Endothelial cell of umbilical vein (primary cell): ENCODE measurements around the gene POLE2. TPM values are rescaled to one million over a fixed set of nuclear protein-coding genes. Genes with fewer than 3 reads are reported as not detected.

Experiments
- BruUV-seq: library from RNA; stranded (reverse); fragments of 400-500 nt; replicated peaks from 2 replicates; lab custom pipeline; 2021; lab: Mats Ljungman, UMichigan
- CTCF ChIA-PET: fragments of 300-600, 350-600 bp; sonication (Branson Sonifier 250); formaldehyde crosslinking; loops from one replicate; lab custom pipeline; 2021; ENCODE audit warnings: antibody characterized with exemption, inconsistent platforms; lab: Charles Lee
- POLR2A ChIA-PET: fragments of 300-600, 350-600 bp; sonication (Branson Sonifier 250); formaldehyde crosslinking; loops from one replicate; lab custom pipeline; 2021; ENCODE audit warnings: antibody characterized with exemption, inconsistent platforms; lab: Charles Lee
- DNase-seq: peaks from one replicate; pipeline ENCODE4 v3.0.0-alpha.2; 2011; ENCODE audit warnings: low read depth, low spot score
- FAIRE-seq: peaks from 2 replicates; lab custom pipeline; 2011; peaks lifted over from hg19 to GRCh38; lab: Jason Lieb, UNC
- H2AFZ ChIP-seq: 2 replicates; pipeline ENCODE4 v1.6.0; 2012; ENCODE audit warnings: low read depth, low read length, control low read depth, inconsistent platforms
- H3K27ac ChIP-seq: 2 replicates; pipeline ENCODE4 v1.5.1; 2011; ENCODE audit warnings: low read depth, mild to moderate bottlenecking, control low read depth, low read length, moderate library complexity; ENCODE audit not compliant: insufficient read depth
- H3K27me3 ChIP-seq, 2 experiments: 2 replicates each; pipeline versions ENCODE4 v1.6.0 to v1.6.1; 2011; ENCODE audit warnings: low read length in 2 of 2, mixed read lengths in 1 of 2; ENCODE audit not compliant: control insufficient read depth in 2 of 2, insufficient read depth in 2 of 2
- H3K36me3 ChIP-seq, 2 experiments: 2 replicates in 1 of 2; 3 replicates in 1 of 2; pipeline ENCODE4 v1.5.1; 2011; ENCODE audit warnings: low read length in 2 of 2, mild to moderate bottlenecking in 1 of 2, moderate library complexity in 1 of 2; ENCODE audit not compliant: control insufficient read depth in 2 of 2, insufficient read depth in 2 of 2; ENCODE audit errors: extremely low read depth in 1 of 2
- H3K4me1 ChIP-seq: 3 replicates; pipeline ENCODE4 v1.5.1; 2011; ENCODE audit warnings: mild to moderate bottlenecking, low read length; ENCODE audit not compliant: control insufficient read depth, insufficient read depth; ENCODE audit errors: extremely low read depth
- H3K4me2 ChIP-seq: 2 replicates; pipeline ENCODE4 v1.6.1; 2011; ENCODE audit warnings: low read length, control low read depth, mixed read lengths; ENCODE audit not compliant: insufficient read depth
- H3K4me3 ChIP-seq, 3 experiments: fragments of 200-600 bp in 1 of 3; sonication (generic), shearing (Covaris generic) in 1 of 3; replicated peaks in 1 of 3; 2 replicates each; pipeline ENCODE4 v1.5.1; 2011 to 2016; ENCODE audit warnings: control low read depth in 3 of 3, low read length in 3 of 3, mild to moderate bottlenecking in 2 of 3, inconsistent platforms in 1 of 3, low read depth in 1 of 3, moderate library complexity in 1 of 3; ENCODE audit not compliant: insufficient read depth in 1 of 3
- H3K79me2 ChIP-seq: 2 replicates; pipeline ENCODE4 v1.6.0; 2012; ENCODE audit warnings: low read length, inconsistent platforms; ENCODE audit not compliant: control insufficient read depth, insufficient read depth
- H3K9ac ChIP-seq: replicated peaks from 2 replicates; pipeline ENCODE3; 2011; ENCODE audit warnings: low read length, control low read depth; ENCODE audit not compliant: insufficient read depth; ENCODE audit errors: extremely low read depth
- H3K9me1 ChIP-seq: replicated peaks from 3 replicates; pipeline ENCODE4 v1.6.0; 2011; ENCODE audit warnings: mild to moderate bottlenecking, low read length; ENCODE audit not compliant: control insufficient read depth, insufficient read depth; ENCODE audit errors: extremely low read depth
- H3K9me3 ChIP-seq: replicated peaks from 2 replicates; pipeline ENCODE4 v1.5.1; 2012; ENCODE audit warnings: low read length, inconsistent platforms; ENCODE audit not compliant: control insufficient read depth, insufficient read depth
- H4K20me1 ChIP-seq: replicated peaks from 2 replicates; pipeline ENCODE3; 2011; ENCODE audit warnings: mild to moderate bottlenecking, low read length; ENCODE audit not compliant: control insufficient read depth, insufficient read depth; ENCODE audit errors: extremely low read depth
- EZH2 ChIP-seq: IDR thresholded peaks from 2 replicates; pipeline ENCODE4 v1.6.1; 2012; ENCODE audit warnings: borderline replicate concordance, low read depth, mild to moderate bottlenecking, moderate library complexity, low read length, inconsistent platforms; ENCODE audit not compliant: severe bottlenecking
- FOS ChIP-seq: IDR thresholded peaks from 2 replicates; pipeline ENCODE4 v1.6.1; 2011; ENCODE audit warnings: mild to moderate bottlenecking, low read length, moderate library complexity, borderline replicate concordance; ENCODE audit not compliant: insufficient read depth
- GATA2 ChIP-seq: IDR thresholded peaks from 2 replicates; pipeline ENCODE4 v1.7.0; 2011; ENCODE audit warnings: low read depth, mild to moderate bottlenecking, moderate library complexity, mixed read lengths, low read length; ENCODE audit not compliant: insufficient read length, insufficient read depth
- JUN ChIP-seq: IDR thresholded peaks from 2 replicates; pipeline ENCODE4 v1.6.1; 2011; ENCODE audit warnings: borderline replicate concordance, low read depth; ENCODE audit not compliant: insufficient read length, insufficient read depth
- MYC ChIP-seq: IDR thresholded peaks from one replicate; pipeline ENCODE4 v1.6.1; 2011; ENCODE audit warnings: mild to moderate bottlenecking, low read depth, low read length
- POLR2A ChIP-seq: IDR thresholded peaks from 2 replicates; pipeline ENCODE4 v1.6.1; 2012; ENCODE audit warnings: low read depth, mild to moderate bottlenecking, control low read depth, low read length
- POLR2AphosphoS5 ChIP-seq: IDR thresholded peaks from 2 replicates; pipeline ENCODE4 v1.6.1; 2012; ENCODE audit warnings: low read depth, mild to moderate bottlenecking, control low read depth, low read length, moderate library complexity; ENCODE audit not compliant: insufficient read depth
- dilution Hi-C: fragments of 300-500 bp; cut with MboI; formaldehyde crosslinking; loops from one replicate; pipeline ENCODE4 v1.15.0; 2019; ENCODE audit warnings: low sequenced_read_pairs; ENCODE audit not compliant: extremely low pct_ligation_motif_present
- intact Hi-C: fragments of 100-400 bp; cut with micrococcal nuclease; formaldehyde crosslinking; loops from one replicate; pipeline ENCODE4 v1.10.0; 2022
- polyA plus RNA-seq, 4 experiments: library from polyadenylated mRNA; depleted of rRNA in 3 of 4; stranded (reverse) in 3 of 4; unstranded in 1 of 4; fragments of >200 nt; gene quantifications; 2 replicates each; pipeline versions ENCODE4 v1.2.1 to v1.2.3, GENCODE V29; 2011 to 2012; ENCODE audit warnings: missing spikeins in 1 of 4
- total RNA-seq: library from RNA; stranded (reverse); gene quantifications from 2 replicates; pipeline ENCODE4 v1.2.3, GENCODE V29; 2021
- TF ChIP-seq, protein P1 (sequence below), 2 donors: IDR thresholded peaks; 1 replicate in 1 of 2; 2 replicates in 1 of 2; pipeline ENCODE4 v1.5.1; 2011; ENCODE audit warnings: low read length in 2 of 2, mild to moderate bottlenecking in 2 of 2, moderate library complexity in 2 of 2, control low read depth in 1 of 2, inconsistent platforms in 1 of 2, low read depth in 1 of 2; ENCODE audit not compliant: insufficient read depth in 1 of 2; ENCODE audit errors: extremely low read depth in 1 of 2
- TF ChIP-seq, protein P2 (sequence below): IDR thresholded peaks from 2 replicates; pipeline ENCODE4 v1.6.1; 2011; ENCODE audit not compliant: insufficient read depth, insufficient read length

The POLE2 gene
- total and polyA plus RNA-seq, 2 donors (not counting 3 experiments of a cell fraction or from before 2014, with no cell fraction given) = 12.5 to 16.4 TPM

DNA sequence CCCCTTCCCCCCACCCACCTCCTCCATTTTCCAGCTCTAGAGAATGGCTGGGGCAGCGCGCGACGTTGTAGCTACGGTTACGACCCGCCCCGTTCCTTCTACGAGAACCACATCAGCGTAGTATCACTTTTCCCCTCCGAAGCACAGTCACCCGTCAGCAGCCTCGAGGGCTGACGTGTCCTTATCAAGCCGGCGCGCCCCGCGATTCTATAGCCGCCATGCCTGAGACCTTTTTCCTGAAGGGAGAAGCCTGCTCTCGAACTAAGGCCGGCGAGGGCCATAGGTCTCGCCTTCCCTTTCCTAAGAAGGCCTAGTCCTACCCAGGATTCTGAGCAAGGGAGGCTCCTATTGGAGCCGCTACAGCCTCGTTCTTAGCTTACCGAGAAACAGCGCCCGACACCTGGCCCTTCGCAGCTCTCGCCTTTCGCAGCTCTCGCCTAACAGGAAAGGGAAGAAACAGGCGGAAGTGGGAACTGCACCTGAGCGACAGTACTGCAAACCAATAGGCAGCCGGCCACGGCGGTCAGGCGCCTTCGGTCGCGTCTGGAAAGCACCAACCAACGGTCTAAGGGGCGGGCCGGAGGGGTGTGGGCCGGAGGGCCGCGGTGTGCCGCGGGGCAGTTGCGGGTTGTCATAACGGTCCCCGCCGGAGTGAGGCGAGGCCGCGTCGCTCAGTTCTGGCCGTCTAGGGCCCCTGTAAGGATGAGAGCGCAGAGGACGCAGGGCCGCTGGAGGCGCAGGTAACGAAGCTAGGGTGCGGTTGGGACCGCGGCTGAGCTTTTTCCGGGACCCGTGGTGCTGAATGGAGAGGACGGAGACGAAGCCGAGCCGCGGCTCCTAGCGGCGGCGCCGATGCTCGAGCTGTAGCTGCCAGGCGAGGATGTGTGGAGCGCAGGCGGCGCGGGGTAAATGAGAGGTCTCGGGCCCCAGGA, 67.6 kb downstream of the POLE2 start, which contains the start of the genes MGAT2 and RPL36AL:
MGAT2 (plus strand) TSS at position 618 of the 932 bp plus-strand sequence. CDS start 470 bp downstream, outside the sequence.
RPL36AL (minus strand) TSS at position 445 of the 932 bp plus-strand sequence. CDS start 1,522 bp downstream, outside the sequence.
- Histone ChIP-seq H3K27me3 (no peaks in the 10 kb centered on the region), H3K9ac (peak within 1 kb of the TSS; percentile 90), H3K4me3 (peak within 1 kb of the TSS; percentile 59 to 95 (median 83)), H2AFZ (peak within 1 kb of the TSS; percentile 81), H3K36me3 (peaks cover 0 to 3% of the 10 kb centered on the region in 2 experiments), H4K20me1 (no peaks in the 10 kb centered on the region), H3K4me1 (peaks cover 40% of the 10 kb centered on the region), H3K9me1 (no peaks in the 10 kb centered on the region), H3K79me2 (peaks cover 75% of the 10 kb centered on the region), H3K4me2 (peak within 1 kb of the TSS; percentile 88), H3K27ac (peak within 1 kb of the TSS; percentile 85), H3K9me3 (no peaks in the 10 kb centered on the region)
- dilution Hi-C loops = no loop called here
- CTCF ChIA-PET = interaction anchor here (0.6 to 6.4 kb wide), 13 partner anchors 10 to 1650 kb away, joined by 3 to 80 read pairs (median 4); partner anchors contain the start of genes DNAAF2, KLHDC2, LRR1 and NEMF
- POLR2A ChIA-PET = interaction anchor here (0.7 to 2.5 kb wide), 9 partner anchors 9 to 149 kb away, joined by 3 to 15 read pairs (median 5); partner anchors contain the start of genes LRR1 and RPS29
- TF ChIP-seq JUN (no peak), GATA2 (peak; percentile 9), MYC (no peak), EZH2 (no peak), POLR2AphosphoS5 (peak; percentile 94), FOS (no peak), POLR2A (peak; percentile 94)
- TF ChIP-seq, protein P1, sequence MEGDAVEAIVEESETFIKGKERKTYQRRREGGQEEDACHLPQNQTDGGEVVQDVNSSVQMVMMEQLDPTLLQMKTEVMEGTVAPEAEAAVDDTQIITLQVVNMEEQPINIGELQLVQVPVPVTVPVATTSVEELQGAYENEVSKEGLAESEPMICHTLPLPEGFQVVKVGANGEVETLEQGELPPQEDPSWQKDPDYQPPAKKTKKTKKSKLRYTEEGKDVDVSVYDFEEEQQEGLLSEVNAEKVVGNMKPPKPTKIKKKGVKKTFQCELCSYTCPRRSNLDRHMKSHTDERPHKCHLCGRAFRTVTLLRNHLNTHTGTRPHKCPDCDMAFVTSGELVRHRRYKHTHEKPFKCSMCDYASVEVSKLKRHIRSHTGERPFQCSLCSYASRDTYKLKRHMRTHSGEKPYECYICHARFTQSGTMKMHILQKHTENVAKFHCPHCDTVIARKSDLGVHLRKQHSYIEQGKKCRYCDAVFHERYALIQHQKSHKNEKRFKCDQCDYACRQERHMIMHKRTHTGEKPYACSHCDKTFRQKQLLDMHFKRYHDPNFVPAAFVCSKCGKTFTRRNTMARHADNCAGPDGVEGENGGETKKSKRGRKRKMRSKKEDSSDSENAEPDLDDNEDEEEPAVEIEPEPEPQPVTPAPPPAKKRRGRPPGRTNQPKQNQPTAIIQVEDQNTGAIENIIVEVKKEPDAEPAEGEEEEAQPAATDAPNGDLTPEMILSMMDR (IDR thresholded peaks at IDR 0.05; ENCODE audit: extremely low read depth in 1 of 2, insufficient read depth in 1 of 2, low read depth in 1 of 2, low read length in 2 of 2) = peak; percentile 8 to 51
- TF ChIP-seq, protein P2, sequence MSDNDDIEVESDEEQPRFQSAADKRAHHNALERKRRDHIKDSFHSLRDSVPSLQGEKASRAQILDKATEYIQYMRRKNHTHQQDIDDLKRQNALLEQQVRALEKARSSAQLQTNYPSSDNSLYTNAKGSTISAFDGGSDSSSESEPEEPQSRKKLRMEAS = no peak
- intact Hi-C loops = loop anchor here (1.0 to 10.0 kb wide), 4 partner anchors 14 to 614 kb away; partner anchors contain the start of genes RPS29 and SOS2
- peak; percentile 94 for FAIRE-seq
- DNase-seq = peak; percentile 99
- BruUV-seq = no TSS peak
